Amygdala (tissue), 56 donors: ENCODE data around the gene SKOR1.

Source experiments
- DNase-seq, 56 donors: peaks; one replicate each; lab custom pipeline; 2025; lab: John Stamatoyannopoulos, UW

The SKOR1 gene

DNA sequence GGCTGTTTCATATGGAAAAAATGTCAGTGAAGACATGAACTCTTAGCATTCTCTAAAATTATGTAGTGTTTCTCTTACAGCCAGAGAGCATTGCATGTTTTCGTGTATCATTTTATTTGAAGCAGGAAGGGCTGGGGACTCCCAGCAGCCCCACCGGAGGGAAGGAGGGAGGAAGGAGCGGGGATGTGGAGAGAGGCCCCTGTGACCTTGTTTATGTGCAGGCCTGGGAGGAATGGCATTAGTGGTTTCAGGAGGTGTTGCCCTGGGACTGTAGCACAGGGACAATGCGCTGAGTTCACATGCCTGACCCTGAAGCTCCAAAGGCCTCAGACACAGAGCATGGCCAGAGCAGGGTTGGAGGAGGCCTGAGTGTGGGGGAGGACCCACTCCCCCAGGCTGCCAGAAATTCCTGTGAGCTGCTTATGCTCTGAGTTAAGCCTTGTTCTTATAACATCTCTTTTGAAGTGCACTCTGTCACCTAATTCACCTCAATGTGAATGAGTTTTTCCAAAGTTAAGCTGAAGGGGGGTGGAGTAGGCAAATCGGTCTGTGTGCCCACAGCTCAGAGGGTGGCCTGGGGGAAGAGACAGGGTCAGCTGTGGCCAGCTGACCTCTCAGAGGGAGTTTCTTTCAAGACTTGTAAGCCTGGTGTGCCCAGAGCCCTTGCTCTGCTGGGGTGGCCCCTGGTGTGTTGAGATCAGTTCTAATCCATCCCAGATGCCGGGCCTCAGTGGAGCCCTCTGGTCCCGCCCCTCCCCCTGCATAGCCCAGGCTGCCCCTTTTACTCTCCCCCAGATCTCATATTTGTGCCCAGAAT, 18.5 kb downstream of the SKOR1 start:
- DNase-seq, result no peak

GRCh38 chr15:67845974-67846373, 20.7 kb downstream of the SKOR1 start:
- no peak for DNase-seq

DNA sequence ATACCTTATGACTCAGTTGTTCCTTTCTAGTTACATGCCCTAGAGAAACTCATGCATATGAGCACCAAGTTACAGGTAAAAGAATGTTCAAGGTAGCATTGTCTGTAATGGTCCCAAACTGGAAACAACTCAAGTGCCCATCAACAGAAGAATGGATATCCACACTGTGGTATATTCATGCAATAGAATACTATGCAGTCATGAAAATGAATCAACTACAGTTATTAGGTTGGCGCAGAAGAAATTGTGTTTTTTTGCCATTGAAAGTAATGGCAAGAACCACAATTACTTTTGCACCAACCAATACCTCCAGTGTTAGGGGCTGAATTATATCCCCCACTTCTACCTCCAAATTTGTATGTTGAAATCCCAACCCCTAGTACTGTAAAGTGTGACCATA, 24.2 kb downstream of the SKOR1 start:
- DNase-seq, result no peak

DNA sequence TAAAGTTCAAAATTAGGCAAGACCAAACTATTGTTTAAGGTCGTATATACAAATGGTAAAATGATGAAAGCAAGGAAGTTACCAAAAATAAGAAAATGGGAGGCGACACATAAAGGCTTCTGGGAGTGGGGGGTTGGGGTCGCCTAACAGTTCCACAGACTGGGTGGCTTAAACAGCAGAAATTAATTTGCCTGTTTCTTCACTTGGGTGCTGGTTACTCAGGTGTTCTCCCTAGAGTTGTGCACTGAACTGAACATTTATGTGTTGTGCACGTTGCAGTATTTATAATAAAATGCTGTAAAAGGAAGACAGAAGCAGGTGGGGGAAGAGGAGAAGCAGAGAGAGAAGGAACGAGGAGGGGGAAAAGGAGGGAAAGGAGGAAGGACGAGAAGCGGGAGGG, 25.0 kb downstream of the SKOR1 start:
- DNase-seq, result no peak

- DNase-seq, result no peak
Observed at GRCh38 chr15:67850994-67851571, 25.8 kb downstream of the SKOR1 start.

- DNase-seq, result no peak
Observed at GRCh38 chr15:67852418-67852817, 27.1 kb downstream of the SKOR1 start.

DNA sequence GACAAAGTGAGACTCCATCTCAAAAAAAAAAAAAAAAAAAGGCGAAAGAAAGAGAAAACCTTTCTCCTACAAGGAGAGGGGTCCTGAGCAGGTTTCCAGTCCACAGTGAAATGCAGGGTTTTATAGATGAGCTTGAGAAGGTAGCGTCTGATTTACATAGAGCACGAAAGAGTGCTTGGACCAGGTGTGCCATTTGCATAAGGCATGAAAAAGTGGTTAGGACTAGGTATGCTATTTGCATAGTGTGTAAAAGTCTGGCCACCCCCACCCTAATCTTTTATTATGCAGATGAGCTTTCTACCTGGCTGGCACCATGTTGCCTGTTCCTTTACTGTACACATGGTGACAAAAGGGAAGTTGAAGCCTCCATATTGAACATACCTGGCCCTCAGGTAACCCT, 28.1 kb downstream of the SKOR1 start:
- no peak for DNase-seq

- DNase-seq, result no peak
Observed at GRCh38 chr15:67854358-67854757, 29.0 kb downstream of the SKOR1 start.

- DNase-seq, result no peak
Observed at GRCh38 chr15:67855842-67856241, 30.5 kb downstream of the SKOR1 start.

GRCh38 chr15:67857220-67857619, 31.9 kb downstream of the SKOR1 start:
- no peak for DNase-seq

- peak in 13 of 56 donors; percentile 10 to 52 (median 25) for DNase-seq
Observed at GRCh38 chr15:67859331-67859946, 34.1 kb downstream of the SKOR1 start.

GRCh38 chr15:67861983-67862382, 36.7 kb downstream of the SKOR1 start:
- DNase-seq, result no peak

DNA sequence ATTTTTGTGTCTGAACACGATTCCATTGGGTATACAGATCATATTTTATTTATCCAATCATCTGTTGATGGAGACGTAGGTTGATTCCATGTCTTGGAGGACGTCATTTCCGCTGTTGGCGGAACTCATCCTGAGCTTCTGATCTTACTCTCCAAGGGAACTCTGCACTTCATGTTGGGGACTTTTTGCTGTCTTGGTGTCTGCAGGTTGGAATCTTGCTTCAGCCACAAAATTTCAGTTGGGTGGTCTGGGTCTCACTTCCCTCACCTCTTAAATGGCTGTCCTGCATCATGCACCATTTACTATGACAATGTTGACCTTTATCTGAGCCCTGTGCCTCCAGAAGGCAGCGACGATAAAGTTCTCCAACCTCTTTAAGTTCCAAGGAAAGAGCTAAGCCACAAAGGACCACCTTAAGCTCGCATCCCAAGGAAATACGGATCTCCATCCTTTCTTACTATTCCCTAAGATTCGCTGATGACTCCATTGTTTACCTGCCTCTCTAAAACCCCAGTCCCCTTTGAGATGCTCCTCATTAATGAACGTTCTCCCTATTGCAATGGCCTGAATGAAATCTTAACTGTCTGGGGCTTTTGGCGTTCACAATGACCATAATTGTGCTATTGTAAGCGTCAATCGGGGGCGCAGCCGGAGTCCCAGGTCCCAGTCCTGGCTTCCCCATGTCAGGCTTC, 37.6 kb downstream of the SKOR1 start:
- no peak for DNase-seq

GRCh38 chr15:67863442-67863987, 38.2 kb downstream of the SKOR1 start:
- peak in 49 of 56 donors; percentile 8 to 79 (median 51) for DNase-seq

GRCh38 chr15:67865331-67865730, 40.0 kb downstream of the SKOR1 start:
- no peak for DNase-seq

GRCh38 chr15:67865766-67866165, 40.5 kb downstream of the SKOR1 start:
- no peak for DNase-seq

DNA sequence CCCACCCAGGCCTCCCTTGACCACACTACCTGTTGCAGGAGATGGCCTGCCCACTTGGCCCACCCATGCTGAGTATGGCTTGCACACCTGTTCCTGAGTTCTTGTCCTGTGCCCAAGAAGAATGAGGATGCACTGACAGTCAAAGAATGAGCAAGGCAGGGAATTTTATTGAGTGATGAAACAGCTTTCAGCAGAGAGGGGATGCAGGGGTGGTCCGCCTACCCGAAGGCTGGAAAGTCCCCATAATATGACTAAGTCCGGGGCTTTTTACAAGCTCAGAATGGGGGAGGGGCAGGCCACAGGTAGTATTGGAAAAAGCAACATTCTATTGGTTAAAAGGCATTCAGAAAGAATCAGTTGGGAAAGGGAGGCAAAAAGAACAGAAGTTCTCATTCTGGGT, 44.4 kb downstream of the SKOR1 start:
- no peak for DNase-seq

DNA sequence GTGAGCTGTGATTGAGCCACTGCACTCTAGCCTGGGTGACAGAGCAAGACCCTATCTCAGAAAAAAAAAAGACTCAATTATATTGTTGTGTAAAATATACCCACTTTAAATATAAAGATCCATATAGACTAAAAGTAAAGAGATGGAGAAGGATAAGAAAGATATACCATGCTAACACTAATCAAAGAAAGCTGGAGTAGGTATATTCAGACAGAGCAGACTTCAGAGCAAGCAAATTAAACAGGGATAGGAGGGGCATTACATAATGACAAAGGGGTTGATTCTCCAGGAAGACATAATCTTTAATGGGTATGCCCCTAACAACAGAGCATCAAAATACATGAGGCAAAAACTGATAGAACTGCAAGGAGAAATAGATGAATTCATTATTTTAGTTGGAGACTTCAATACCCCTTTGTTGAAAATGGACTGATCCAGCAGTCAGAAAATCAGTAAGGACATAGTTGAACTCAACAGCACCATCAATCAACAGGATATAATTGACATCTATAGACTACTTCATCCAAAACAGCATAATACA, 45.6 kb downstream of the SKOR1 start:
- no peak for DNase-seq

- no peak for DNase-seq
Observed at GRCh38 chr15:67873777-67874176, 48.5 kb downstream of the SKOR1 start.

DNA sequence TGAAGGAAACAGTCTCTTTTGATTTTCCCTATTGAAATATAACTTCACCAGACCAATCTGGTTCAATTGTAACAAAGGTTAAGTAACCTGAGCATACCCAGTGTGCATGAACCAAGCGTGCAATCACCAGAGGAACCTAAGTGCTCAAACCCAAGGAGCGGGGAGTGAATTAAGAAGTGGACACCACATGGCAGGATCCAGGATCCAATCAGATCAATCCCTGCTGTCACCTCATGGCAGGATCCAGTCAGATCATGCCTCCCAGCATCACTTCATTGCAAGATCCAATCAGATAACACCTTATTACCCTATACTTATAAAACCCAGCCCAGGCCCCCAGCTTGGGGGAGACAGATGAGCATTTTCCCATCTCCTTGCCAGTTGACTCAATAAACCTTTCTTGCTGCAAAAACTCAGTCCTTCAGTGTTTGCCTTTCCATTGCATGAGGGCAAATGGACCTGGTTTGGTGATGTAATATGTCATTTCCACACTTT, 53.5 kb downstream of the SKOR1 start:
- DNase-seq, result no peak
